Non-pigmented ciliary epithelial cell (primary cell): ENCODE results near the gene CELSR1.

Source experiments
- DNase-seq: peaks from one replicate; pipeline ENCODE4 v3.0.0-alpha.2; 2010; ENCODE audit warnings: low read depth

Gene CELSR1

GRCh38 chr22:46394622-46395021 is 142.8 kb downstream of the CELSR1 start:
- DNase-seq: no peak

DNA sequence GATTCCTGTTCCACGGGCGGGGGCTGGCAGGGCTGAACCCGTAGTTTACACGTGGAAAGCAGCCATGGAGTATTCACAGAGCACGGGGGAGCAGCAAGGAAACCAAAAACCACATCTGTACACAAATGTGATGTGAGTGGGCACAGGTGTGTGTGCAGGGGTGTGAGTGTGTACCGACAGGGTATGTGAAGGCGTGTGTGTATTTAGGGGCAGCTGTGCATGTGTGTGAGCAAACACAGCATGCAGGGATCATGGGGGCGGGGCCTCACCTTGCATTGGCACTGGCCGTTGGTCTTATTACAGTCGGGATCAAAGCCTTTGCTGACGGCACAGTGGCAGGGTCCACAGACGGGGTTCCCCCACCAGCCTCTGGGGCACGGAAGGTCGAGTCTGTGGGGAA is 143.5 kb downstream of the CELSR1 start:
- no peak for DNase-seq

DNA sequence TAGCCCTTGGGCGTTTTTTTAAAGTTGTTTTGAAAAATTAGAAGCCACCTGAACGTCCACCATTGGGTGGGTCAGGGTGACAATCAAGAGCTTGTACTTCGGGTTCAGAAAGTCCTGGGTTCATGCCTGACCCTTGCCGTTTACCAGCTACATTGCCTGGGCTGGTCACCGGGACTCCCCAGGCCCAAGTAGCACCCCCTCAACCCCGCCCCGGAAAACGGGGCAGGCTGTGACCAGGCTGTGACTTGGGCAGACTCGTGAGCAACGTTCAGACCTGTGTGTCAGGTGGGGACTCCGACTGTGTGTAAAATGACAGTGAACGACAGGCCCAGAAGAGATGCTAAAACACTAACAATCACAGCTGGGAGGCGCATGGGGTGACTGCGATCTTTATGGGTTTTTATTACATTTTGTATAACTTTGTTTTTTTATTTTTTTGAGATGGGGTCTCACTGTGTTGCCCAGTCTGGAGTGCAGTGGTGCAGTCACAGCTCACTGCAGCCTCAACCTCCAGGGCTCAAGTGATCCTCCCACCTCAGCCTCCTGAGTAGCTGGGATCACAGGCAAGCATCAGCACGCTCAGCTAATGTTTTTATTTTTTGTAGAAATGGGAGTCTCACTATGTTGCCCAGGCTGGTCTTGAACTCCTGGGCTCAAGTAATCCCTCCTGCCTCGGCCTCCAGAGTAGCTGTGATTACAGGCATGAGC is 145.1 kb downstream of the CELSR1 start:
- DNase-seq: no peak

DNA sequence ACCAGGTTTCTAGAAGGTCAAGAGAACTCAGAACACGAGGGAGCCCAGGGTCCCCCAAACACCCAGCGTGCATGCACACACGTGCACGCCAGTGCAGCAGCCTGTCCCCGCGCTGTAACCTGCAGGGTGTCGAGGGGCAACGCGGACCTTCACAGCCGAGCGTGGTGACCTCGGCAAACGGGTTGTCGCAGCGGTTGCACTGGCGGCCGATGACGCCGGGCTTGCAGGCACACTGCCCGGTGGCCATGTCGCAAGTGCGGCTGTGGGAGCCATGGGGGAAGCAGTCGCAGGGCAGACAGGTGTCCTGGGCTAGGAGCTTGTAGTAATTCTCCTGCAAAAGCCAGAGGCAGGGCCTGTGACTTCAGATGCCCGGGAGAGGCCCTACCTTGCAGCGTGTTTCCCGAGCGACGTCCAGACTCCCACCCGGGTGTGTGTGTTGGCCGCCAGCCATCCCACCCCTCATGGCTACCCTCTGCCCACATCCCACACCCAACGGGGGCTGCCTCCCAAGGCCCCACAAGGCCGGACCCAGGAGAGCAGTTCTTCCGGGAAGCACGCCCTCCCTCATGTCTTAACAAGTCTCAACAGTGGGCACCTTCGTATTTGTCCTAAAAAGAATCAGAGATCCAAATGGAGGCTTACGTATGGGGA is 145.8 kb downstream of the CELSR1 start:
- DNase-seq: no peak

DNA sequence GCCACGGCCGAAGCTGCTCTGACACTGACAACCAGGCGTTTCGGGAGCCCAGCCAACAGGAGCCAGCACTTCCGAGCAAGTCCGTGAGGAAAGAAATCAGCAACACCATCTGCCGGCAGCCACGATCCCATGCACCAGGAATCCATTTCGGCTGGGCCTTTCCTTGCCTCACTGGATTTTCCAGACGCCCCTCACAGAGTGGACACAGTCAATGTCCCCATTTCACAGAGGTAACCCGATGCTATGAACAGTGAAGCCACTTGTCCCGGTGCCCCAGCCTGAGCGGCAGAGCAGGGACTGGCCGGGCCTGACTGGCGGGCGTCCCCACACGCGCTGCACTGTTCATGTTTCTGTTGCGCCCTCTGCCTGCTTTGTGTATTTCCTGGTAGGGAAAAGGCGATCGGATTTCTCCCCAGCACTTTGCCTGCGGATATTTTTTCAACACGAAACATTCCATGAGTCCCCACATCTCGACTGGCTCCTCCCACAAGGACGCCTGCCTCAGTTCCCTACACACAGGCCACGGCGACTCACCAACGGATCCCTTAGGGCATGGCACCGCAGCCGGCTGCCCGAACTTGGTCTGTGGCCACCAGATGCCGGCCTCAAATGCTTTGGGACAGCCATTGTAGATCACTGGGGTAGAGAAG is 146.6 kb downstream of the CELSR1 start:
- DNase-seq: no peak

DNA sequence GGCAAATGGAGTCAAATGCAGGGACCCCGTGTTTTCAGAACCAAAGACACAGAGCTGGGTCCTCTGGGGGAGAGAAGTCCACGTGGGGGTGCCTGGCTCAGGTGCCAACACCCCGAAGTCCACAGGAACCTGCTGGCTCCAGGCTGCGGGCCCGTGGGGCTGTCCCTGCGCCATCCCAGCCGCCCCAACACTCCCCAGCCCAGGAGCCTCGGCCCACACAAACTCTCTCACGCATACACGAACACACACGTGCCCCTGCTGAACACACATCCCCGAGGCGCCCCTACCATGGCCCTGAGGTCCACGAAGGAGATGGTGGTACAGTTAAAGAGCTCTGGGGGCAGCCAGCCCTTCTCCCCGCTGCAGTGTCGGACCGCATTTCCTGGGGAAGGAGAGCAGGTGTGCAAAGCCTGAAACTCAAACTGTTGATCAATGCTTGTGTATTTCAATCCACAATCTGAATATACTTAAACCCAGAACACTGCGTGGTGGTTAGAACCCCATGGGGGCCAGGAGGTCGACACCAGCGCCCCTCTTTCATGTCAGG is 147.2 kb downstream of the CELSR1 start:
- DNase-seq: no peak

DNA sequence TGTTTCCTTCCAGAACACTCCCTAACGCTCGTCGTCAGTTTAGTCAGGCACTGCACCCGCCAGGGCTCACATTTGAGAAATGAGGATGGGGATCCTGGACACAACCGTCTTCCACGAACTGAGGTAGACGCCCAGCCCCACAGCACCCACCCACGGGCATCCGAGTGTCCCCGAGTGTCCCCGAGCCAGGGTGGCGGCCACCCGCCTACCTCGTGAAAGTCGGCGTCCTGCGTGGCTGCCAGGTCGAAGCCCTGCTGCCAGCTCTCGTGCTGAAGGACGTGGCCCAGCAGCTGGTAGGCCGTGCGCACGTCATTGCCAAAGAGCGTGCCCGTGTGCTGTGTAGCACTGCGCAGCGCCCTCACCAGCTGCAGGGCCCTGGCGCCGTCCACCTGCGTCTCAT is 148.3 kb downstream of the CELSR1 start:
- DNase-seq: no peak

DNA sequence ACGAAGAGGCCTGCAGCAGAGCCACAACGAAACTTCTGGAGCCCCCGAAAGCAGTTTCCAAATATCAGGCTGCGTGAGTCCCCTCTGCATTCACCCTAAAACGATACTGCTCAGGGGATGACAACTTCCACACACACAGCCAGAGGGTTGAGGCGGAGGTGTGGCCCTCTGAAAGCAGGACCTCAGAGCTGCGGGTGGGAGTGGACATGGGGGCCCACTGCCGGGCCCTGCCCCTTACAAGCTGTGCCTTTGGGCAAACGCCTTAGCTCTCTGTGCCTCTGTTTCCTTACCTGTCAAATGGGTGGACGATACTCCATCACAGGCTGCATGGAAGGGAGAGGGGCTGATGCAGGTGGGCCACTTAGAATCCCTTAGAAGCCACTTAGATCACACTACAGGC is 148.8 kb downstream of the CELSR1 start:
- no peak for DNase-seq

GRCh38 chr22:46387748-46388147 is 149.7 kb downstream of the CELSR1 start:
- DNase-seq: no peak

DNA sequence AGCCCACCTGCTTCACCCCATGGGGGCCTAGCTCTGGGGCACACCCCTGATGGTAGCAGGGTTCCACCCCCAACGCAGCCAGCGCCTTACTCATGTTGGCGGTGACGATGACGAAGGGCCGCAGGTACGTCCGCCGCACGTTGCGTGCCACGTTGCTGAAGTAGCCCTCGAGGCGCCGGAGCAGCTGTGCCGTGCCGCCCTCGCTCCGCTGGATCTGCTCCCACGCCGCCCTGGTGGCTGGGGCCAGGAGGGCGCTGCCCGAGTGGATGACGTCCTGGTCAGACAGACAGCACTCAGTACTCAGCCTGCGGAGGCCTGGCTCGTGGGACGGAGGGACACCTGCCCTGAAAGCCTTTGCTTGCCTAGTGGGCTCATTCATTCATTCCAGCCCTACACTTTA is 151.1 kb downstream of the CELSR1 start:
- no peak for DNase-seq

GRCh38 chr22:46382524-46382923 is 154.9 kb downstream of the CELSR1 start:
- no peak for DNase-seq

- no peak for DNase-seq
Measured at GRCh38 chr22:46381731-46382130, 155.7 kb downstream of the CELSR1 start.

DNA sequence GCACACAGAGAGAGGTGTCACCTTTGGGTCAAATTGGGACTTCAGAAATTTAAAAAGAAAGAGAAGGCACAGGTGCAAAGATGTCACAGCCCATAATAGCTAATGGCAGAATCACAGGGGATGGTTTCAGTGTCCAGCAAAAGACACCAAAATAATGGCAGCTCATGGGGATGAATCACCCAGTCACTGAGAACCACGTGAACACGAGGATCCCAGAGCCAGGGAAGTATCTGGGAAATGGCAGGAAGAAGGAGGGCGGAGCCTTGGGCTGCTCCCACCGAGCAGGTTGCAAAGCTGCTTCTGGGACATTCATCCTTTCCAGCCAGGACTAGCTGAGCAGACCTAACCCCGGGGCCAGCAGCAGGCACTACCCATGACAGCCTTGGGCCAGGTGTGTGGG is 156.3 kb downstream of the CELSR1 start:
- no peak for DNase-seq

- DNase-seq: no peak
Measured at GRCh38 chr22:46380581-46380980, 156.8 kb downstream of the CELSR1 start.

DNA sequence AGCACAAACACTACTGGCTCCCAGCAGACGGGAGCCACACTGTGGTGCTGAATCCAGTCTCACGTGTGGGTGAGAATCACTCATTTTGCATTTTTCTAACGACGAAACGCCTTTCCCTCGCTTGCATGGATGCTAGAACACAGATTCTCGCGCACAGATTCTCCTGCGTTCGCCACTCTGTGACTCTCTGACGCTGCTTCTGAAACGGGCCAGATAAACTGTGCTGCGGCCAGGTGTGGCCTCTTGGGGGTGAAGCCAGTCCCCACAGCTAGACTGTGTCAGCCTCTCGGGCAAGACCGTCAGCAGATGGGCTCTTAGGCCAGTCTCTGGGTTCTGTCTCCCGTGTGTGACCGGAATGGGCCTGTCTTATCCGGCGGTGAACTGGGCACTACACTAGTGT is 157.4 kb downstream of the CELSR1 start:
- no peak for DNase-seq

DNA sequence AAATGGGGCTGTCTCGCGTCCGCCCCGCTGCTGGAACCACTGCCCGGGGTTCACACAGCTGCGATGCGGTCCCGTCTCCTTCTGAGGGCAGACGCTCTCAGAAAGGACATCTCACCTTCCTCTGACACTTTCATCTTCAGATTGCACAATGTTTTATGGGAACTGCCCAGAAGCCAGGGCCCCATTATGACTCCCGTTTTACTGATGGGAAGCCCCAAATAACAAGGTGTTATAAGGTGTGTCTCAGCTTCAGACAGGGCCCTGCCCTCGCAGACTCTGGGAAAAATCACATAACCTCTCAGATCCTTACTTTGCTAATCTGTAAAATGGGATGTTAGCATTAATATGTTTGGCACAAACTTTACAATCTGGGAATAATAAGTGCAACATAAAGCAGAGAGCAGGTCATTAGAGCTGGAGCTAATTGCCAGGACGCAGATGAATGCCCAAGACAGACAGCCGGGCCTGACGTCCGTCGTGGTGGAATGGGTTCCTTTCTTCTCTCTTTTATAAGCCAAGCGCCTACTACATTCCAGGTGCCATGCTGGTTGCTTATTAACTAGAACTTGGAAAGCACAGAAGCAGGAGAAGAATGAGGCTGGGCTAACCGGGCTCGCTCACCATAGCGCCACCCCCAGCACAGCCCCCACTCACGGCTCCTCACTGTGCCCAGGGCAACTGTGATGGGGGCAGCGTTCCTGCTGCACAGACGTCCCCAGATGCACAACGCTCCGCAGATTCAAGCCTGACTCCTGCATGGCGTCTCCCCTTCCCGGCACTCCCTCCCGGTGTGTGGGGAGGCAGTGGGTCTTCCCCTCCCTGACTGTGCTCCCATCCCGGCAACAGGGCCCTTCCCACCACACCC is 158.1 kb downstream of the CELSR1 start:
- DNase-seq: no peak

DNA sequence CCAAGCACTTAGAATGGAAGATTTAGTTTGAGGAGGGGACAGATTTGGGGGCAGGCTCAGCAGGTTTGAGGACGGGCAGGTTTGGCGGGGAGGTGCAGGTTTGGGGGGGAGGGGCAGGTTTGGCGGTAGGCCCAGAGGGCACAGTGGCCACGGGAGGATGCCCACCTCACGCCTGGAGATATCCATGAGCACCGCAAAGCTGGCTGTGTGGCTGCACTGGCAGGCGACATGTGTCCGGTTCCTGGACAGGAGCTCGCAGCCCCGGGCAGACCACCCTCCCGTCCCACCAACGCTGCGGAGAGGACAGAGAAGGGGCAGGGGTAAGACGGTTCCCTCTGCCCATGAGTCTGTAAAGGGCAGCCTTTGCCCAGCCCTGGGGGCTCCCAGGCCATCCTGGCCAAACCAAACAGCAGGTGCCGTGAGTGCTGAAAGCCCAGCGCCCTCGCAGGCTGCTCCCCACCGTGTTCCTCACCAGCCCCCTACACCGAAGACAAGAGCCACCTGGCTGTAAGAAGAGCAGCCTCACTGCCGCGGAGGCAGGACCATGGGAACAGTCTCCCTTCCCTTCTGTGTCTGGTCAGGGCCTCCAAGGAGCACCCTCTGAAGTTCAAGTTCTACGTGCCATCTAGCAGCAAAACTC is 158.9 kb downstream of the CELSR1 start:
- no peak for DNase-seq

GRCh38 chr22:46377525-46378425 is 159.6 kb downstream of the CELSR1 start:
- DNase-seq: no peak

DNA sequence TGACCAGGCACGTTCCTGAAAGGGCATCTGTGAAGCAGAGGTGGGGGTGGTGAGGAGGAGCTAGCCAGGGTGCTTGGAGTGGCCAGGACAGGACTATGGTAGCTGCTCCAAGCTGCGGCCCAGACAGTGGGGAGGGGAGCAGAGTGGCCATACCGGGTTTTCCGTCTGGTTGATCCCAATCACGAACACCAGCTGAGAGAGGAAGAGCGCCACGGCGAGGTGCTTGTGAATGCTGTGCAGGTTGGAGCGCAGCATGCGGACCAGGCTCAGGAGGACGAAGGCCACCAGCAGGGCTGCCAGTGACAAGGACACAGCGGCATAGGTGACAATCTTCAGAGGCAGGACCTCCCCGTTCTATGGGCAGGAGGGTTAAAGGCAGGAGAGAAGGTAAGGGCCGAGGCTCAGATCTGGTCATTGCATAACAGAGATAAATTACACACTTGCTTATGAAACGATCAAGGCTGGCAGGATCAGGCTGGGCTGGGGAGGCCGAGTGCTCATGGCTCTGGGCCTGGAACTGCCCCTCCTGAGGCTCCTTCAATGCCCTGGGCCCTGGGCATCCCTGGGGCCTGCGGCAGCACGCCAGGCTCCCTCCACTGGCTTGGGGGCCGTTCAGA is 160.4 kb downstream of the CELSR1 start:
- DNase-seq: no peak

- no peak for DNase-seq
Measured at GRCh38 chr22:46376111-46376510, 161.3 kb downstream of the CELSR1 start.
